B cell (primary cell): ENCODE data around the gene EHMT2. TPM values are rescaled to one million over a fixed set of nuclear protein-coding genes. Genes with fewer than 3 reads are reported as not detected.
A peak's percentile ranks its signal among the peaks of the same experiment; 100 is the strongest.

Experiments
- ATAC-seq: fragments of 200-7000 bp; cut with Tn5 transposase; one replicate; pipeline ENCODE4 v1.10.0; 2021; ENCODE audit warnings: low read depth, mild to moderate bottlenecking, moderate number of reproducible peaks, moderate library complexity
- CTCF ChIA-PET: fragments of 350-600 bp; sonication (Branson Sonifier 250); formaldehyde crosslinking; loops from one replicate; lab custom pipeline; 2021; ENCODE audit warnings: antibody characterized with exemption, inconsistent platforms; lab: Charles Lee
- POLR2A ChIA-PET: fragments of 350-600 bp; sonication (Branson Sonifier 250); formaldehyde crosslinking; loops from one replicate; lab custom pipeline; 2021; ENCODE audit warnings: antibody characterized with exemption; lab: Charles Lee
- DNase-seq: peaks from one replicate; pipeline ENCODE4 v3.0.0; 2013
- H2AFZ ChIP-seq: 2 replicates; pipeline ENCODE4 v1.6.1; 2012; ENCODE audit warnings: mild to moderate bottlenecking, low read depth, low read length; ENCODE audit not compliant: insufficient read depth, poor library complexity, severe bottlenecking
- H3K27ac ChIP-seq, 2 donors: 1 replicate in 1 of 2; 2 replicates in 1 of 2; pipeline ENCODE4 v1.5.1; 2012 to 2013; ENCODE audit warnings: low read length in 2 of 2, mild to moderate bottlenecking in 2 of 2, moderate library complexity in 1 of 2
- H3K27me3 ChIP-seq, 4 experiments: fragments of 200-600 bp in 1 of 4; sonication (generic) in 1 of 4; replicated peaks in 1 of 4; 1 replicate in 2 of 4; 2 replicates in 2 of 4; pipeline versions ENCODE4 v1.6.1 to v1.7.0; 2013 to 2016; ENCODE audit warnings: low read length in 3 of 4, mild to moderate bottlenecking in 2 of 4, mixed read lengths in 1 of 4, moderate library complexity in 1 of 4; ENCODE audit not compliant: insufficient read depth in 4 of 4, control insufficient read depth in 3 of 4; ENCODE audit errors: control extremely low read depth in 1 of 4
- H3K36me3 ChIP-seq, 2 experiments: replicated peaks in 1 of 2; 1 replicate in 1 of 2; 2 replicates in 1 of 2; pipeline versions ENCODE4 v1.6.1 to v1.7.1; 2013; ENCODE audit warnings: low read length in 1 of 2; ENCODE audit not compliant: insufficient read depth in 2 of 2, control insufficient read depth in 1 of 2; ENCODE audit errors: control extremely low read depth in 1 of 2, extremely low read depth in 1 of 2
- H3K4me1 ChIP-seq, 2 donors: fragments of 200-600 bp in 1 of 2; sonication (generic) in 1 of 2; 1 replicate in 1 of 2; 2 replicates in 1 of 2; pipeline versions ENCODE4 v1.5.1 to v1.6.1; 2013 to 2017; ENCODE audit warnings: low read length in 2 of 2; ENCODE audit not compliant: control insufficient read depth in 2 of 2, insufficient read depth in 2 of 2
- H3K4me2 ChIP-seq: replicated peaks from 2 replicates; pipeline ENCODE3; 2012; ENCODE audit warnings: mild to moderate bottlenecking, low read depth, low read length; ENCODE audit not compliant: poor library complexity, severe bottlenecking
- H3K4me3 ChIP-seq, 5 experiments: fragments of 200-600 bp in 1 of 5; sonication (generic) in 1 of 5; 1 replicate in 3 of 5; 2 replicates in 2 of 5; pipeline versions ENCODE4 v1.5.1 to v1.7.0; 2011 to 2016; ENCODE audit warnings: low read length in 4 of 5, mild to moderate bottlenecking in 4 of 5, low read depth in 2 of 5, control low read depth in 1 of 5, moderate library complexity in 1 of 5; ENCODE audit not compliant: insufficient read depth in 1 of 5; ENCODE audit errors: control extremely low read depth in 1 of 5, extremely low read depth in 1 of 5
- H3K79me2 ChIP-seq: fragments of 200-600 bp; sonication (generic); one replicate; pipeline ENCODE4 v1.6.0; 2016; ENCODE audit warnings: low read length; ENCODE audit not compliant: control insufficient read depth, insufficient read depth
- H3K9ac ChIP-seq: fragments of 200-600 bp; sonication (generic); 2 replicates; pipeline ENCODE4 v1.6.1; 2017; ENCODE audit warnings: mild to moderate bottlenecking, low read length, moderate library complexity
- H3K9me3 ChIP-seq, 3 donors: one replicate each; pipeline versions ENCODE4 v1.6.1 to v1.7.1; 2013; ENCODE audit warnings: low read length in 2 of 3; ENCODE audit not compliant: control insufficient read depth in 2 of 3, insufficient read depth in 1 of 3; ENCODE audit errors: control extremely low read depth in 1 of 3
- H4K20me1 ChIP-seq: 2 replicates; pipeline ENCODE4 v1.6.0; 2012; ENCODE audit warnings: mild to moderate bottlenecking, low read length; ENCODE audit not compliant: insufficient read depth, control insufficient read depth, poor library complexity, severe bottlenecking
- H3K27ac Mint-ChIP-seq: one replicate; pipeline ENCODE4 v1.8.0; 2021; ENCODE audit warnings: mixed read lengths
- H3K27me3 Mint-ChIP-seq: one replicate; pipeline ENCODE4 v1.8.0; 2021; ENCODE audit warnings: mixed read lengths
- H3K4me1 Mint-ChIP-seq: one replicate; pipeline ENCODE4 v1.8.0; 2021; ENCODE audit warnings: mixed read lengths
- H3K4me3 Mint-ChIP-seq: one replicate; pipeline ENCODE4 v1.8.0; 2021; ENCODE audit warnings: mixed read lengths
- H3K9me3 Mint-ChIP-seq: one replicate; pipeline ENCODE4 v1.8.0; 2022; ENCODE audit warnings: mixed read lengths; ENCODE audit not compliant: insufficient read depth
- CTCF ChIP-seq: fragments of 200-600 bp; IDR thresholded peaks from one replicate; pipeline ENCODE4 v1.8.0; 2022; ENCODE audit warnings: antibody characterized with exemption, mild to moderate bottlenecking
- EZH2 ChIP-seq: IDR thresholded peaks from 2 replicates; pipeline ENCODE4 v1.6.1; 2012; ENCODE audit warnings: borderline replicate concordance, low read depth, mild to moderate bottlenecking, moderate library complexity, low read length; ENCODE audit not compliant: insufficient read depth, poor library complexity, severe bottlenecking
- WGBS: methylation state at CpG from one replicate; pipeline ENCODE4 v1.1.5; 2013; ENCODE audit warnings: missing lambda C conversion rate; ENCODE audit not compliant: insufficient coverage; 5-methylcytosine and 5-hydroxymethylcytosine counted together
- intact Hi-C: fragments of 100-400 bp; cut with micrococcal nuclease; formaldehyde crosslinking; loops from one replicate; pipeline ENCODE4 v1.10.0; 2022
- polyA plus RNA-seq: library from polyadenylated mRNA; depleted of rRNA; stranded (reverse); fragments of >200 nt; gene quantifications from 2 replicates; pipeline ENCODE4 v1.2.3, GENCODE V29; 2012
- total RNA-seq, 2 donors: library from RNA; stranded (reverse); fragments of 120-200 nt in 1 of 2; gene quantifications; 1 replicate in 1 of 2; 2 replicates in 1 of 2; pipeline versions ENCODE4 v1.2.3 to v1.2.4, GENCODE V29; 2013 to 2022

Gene EHMT2
- total and polyA plus RNA-seq, 2 donors (not counting 1 experiment from before 2014, with no cell fraction given) = 86.1 to 108 TPM

DNA sequence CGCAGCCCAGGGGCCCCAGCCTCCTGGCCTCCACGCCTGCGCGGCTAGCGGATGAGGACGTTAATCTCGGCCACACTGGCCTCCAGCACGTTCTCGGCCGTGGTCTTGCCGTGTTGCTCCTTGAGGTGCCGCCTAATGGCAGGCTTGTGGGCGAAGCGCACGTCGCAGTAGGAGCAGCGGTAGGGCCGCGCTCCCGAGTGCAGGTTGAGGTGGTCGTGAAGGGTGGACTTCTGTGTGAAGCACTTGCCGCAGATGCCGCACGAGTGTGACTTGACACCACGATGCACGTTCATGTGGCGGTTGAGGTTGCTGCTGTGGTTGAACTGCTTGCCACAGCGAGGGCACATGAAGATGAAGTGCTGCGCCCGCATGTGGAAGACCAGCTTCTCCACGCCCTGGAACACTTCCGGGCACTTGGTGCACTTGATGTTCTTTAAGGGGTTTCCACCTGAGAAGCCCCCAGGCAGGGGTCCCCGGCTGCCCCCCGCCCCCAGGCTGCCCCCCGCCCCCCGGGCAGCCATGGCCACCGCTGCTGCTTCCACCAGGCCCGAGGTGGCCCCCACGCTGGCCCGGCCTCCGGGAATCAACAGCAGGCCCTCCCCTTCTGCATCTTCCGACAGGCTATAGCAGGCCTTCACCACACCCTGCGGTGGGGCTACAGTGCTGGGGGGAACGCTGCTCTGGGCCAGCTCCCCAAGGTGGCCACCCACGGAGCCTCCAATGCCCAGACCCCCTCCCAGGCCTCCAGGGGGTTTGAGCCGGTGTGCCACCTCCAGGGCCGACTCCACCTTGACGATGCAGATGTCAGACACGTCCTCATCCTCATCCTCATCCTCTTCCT, 2.6 kb upstream of the EHMT2 start:
- Histone ChIP-seq H2AFZ (no peak overlapping the region), H3K79me2 (peaks cover 4% of the 10 kb centered on the region), H3K27ac (no peak overlapping the region), H3K4me1 (peaks cover 16 to 33% of the 10 kb centered on the region in 2 donors), H3K4me3 (no peak overlapping the region), H3K9ac (no peak overlapping the region), H3K4me2 (no peak overlapping the region), H4K20me1 (no peaks in the 10 kb centered on the region), H3K27me3 (no peaks in the 10 kb centered on the region), H3K9me3 (no peaks in the 10 kb centered on the region), H3K36me3 (no peaks in the 10 kb centered on the region)
- CTCF ChIA-PET = no interaction called here
- H3K9me3 Mint-ChIP-seq = no peaks in the 10 kb centered on the region
- ATAC-seq (no peak), DNase-seq (peak; percentile 40)
- TF ChIP-seq CTCF (no peak), EZH2 (no peak)
- H3K4me3 Mint-ChIP-seq = peak overlapping the region; percentile 66
- intact Hi-C loops = loop anchor here (5.0 kb wide), 3 partner anchors 163 to 297 kb away; partner anchors contain the start of genes CLIC1 and PRRC2A
- peak overlapping the region; percentile 69 for H3K27ac Mint-ChIP-seq
- no peaks in the 10 kb centered on the region for H3K27me3 Mint-ChIP-seq
- H3K4me1 Mint-ChIP-seq = peaks cover 40% of the 10 kb centered on the region
- POLR2A ChIA-PET = interaction anchor here (0.6 kb wide), 1 partner anchor 235 kb away, joined by 6 read pairs; the partner anchor contains the start of gene GPANK1
- WGBS = 90% methylated on average over 43 of the region's 49 CpGs

DNA sequence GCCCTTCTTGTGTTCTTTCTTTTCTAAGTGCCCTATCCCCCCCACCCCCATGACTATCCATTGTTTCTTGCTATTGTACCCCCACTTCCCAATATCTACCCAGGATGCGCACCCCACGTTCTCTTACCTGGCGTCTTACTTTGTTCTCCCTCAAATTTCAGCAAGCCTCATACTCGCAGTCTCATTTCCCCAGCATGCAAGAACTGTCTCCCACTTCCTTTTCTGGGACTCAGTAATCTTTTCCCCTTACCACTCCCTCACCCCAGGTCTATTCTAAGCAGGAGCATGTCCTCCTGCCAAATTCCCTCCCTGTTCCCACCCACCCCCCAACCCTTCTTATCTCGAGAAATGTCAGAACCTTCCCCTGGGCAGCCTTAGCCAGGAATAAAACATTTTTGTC, 1.7 kb upstream of the EHMT2 start:
- Histone ChIP-seq H3K27me3 (no peaks in the 10 kb centered on the region), H3K27ac (peak overlapping the region in 1 of 2 donors; percentile 12), H3K4me1 (peaks cover 16 to 33% of the 10 kb centered on the region in 2 donors), H3K4me2 (peak overlapping the region; percentile 96), H3K9me3 (no peaks in the 10 kb centered on the region), H4K20me1 (no peaks in the 10 kb centered on the region), H3K79me2 (peaks cover 4% of the 10 kb centered on the region), H2AFZ (no peak overlapping the region), H3K36me3 (no peaks in the 10 kb centered on the region), H3K4me3 (no peak overlapping the region), H3K9ac (no peak overlapping the region)
- no peak for DNase-seq
- no peak for ATAC-seq
- intact Hi-C loops = loop anchor here (5.0 kb wide), 3 partner anchors 162 to 298 kb away; partner anchors contain the start of genes CLIC1 and PRRC2A
- Mint-ChIP-seq H3K4me3 (peak overlapping the region; percentile 66), H3K4me1 (peaks cover 40% of the 10 kb centered on the region), H3K9me3 (no peaks in the 10 kb centered on the region), H3K27ac (peak overlapping the region; percentile 69), H3K27me3 (no peaks in the 10 kb centered on the region)
- POLR2A ChIA-PET = interaction anchor here (0.6 to 1.5 kb wide), 5 partner anchors 37 to 1284 kb away, joined by 4 to 7 read pairs (median 6); partner anchors contain the start of genes BAG6, DXO and NEU1
- WGBS = 55% methylated on average over 5 of the region's 5 CpGs
- TF ChIP-seq EZH2 (no peak), CTCF (no peak)
- CTCF ChIA-PET = interaction anchor here (1.0 to 1.5 kb wide), 2 partner anchors 170 to 172 kb away, joined by 3 read pairs; no protein-coding TSS in a partner anchor
